GM23338 (cell line): ENCODE results near the gene PATE4. TPM values are rescaled to one million over a fixed set of nuclear protein-coding genes. Genes with fewer than 3 reads are reported as not detected.
"Not testable (repeated sequence)": the region's sequence is repeated elsewhere in the genome, so short reads cannot be mapped to it uniquely, and the experiment has no call there.

Experiments
- ATAC-seq: fragments of 200-7000 bp; cut with Tn5 transposase; 3 replicates; pipeline ENCODE4 v1.9.1; 2020
- DNase-seq: peaks from one replicate; pipeline ENCODE4 v3.0.0-alpha.2; 2015; ENCODE audit warnings: low spot score
- H2AFZ ChIP-seq: fragments of 200-600 bp; sonication (generic); 2 replicates; pipeline ENCODE4 v1.8.0; 2016; ENCODE audit warnings: antibody characterized with exemption, mild to moderate bottlenecking, moderate library complexity
- H3F3A ChIP-seq: fragments of 200-600 bp; sonication (generic); replicated peaks from 2 replicates; pipeline ENCODE4 v1.8.0; 2017; ENCODE audit warnings: antibody characterized with exemption, mixed run types, low read depth
- H3K27ac ChIP-seq: fragments of 200-600 bp; sonication (generic); 2 replicates; pipeline ENCODE4 v1.6.1; 2016; ENCODE audit warnings: low read depth
- H3K27me3 ChIP-seq: fragments of 200-600 bp; sonication (generic); 2 replicates; pipeline ENCODE4 v1.8.0; 2016; ENCODE audit warnings: mild to moderate bottlenecking, mixed run types, moderate library complexity; ENCODE audit not compliant: insufficient read depth
- H3K36me3 ChIP-seq: fragments of 200-600 bp; sonication (generic); 2 replicates; pipeline ENCODE4 v1.8.0; 2016; ENCODE audit warnings: mild to moderate bottlenecking; ENCODE audit not compliant: insufficient read depth
- H3K4me1 ChIP-seq: fragments of 200-600 bp; sonication (generic); 2 replicates; pipeline ENCODE4 v1.8.0; 2016; ENCODE audit warnings: mild to moderate bottlenecking, moderate library complexity; ENCODE audit not compliant: insufficient read depth
- H3K4me2 ChIP-seq: fragments of 200-600 bp; sonication (generic); 2 replicates; pipeline ENCODE4 v1.7.1; 2017; ENCODE audit warnings: mixed run types
- H3K4me3 ChIP-seq: fragments of 200-600 bp; sonication (generic); 2 replicates; pipeline ENCODE4 v1.6.1; 2016; ENCODE audit warnings: mixed run types
- H3K79me2 ChIP-seq: fragments of 200-600 bp; sonication (generic); replicated peaks from 2 replicates; pipeline ENCODE4 v1.8.0; 2017; ENCODE audit warnings: mild to moderate bottlenecking; ENCODE audit not compliant: insufficient read depth
- H3K9me2 ChIP-seq: fragments of 200-600 bp; sonication (generic); 2 replicates; pipeline ENCODE4 v1.8.0; 2017; ENCODE audit not compliant: insufficient read depth
- H4K20me1 ChIP-seq: fragments of 200-600 bp; sonication (generic); replicated peaks from 2 replicates; pipeline ENCODE4 v1.8.0; 2017; ENCODE audit warnings: mild to moderate bottlenecking; ENCODE audit not compliant: insufficient read depth
- H3K27ac Mint-ChIP-seq: 2 replicates; pipeline ENCODE4 v1.8.0; 2020; ENCODE audit warnings: inconsistent platforms, mild to moderate bottlenecking, moderate library complexity, mixed read lengths
- H3K27me3 Mint-ChIP-seq: 3 replicates; pipeline ENCODE4 v1.8.0; 2022; ENCODE audit warnings: low read depth, mild to moderate bottlenecking, moderate library complexity, mixed read lengths, inconsistent platforms; ENCODE audit not compliant: insufficient read depth, poor library complexity
- H3K36me3 Mint-ChIP-seq: 3 replicates; pipeline ENCODE4 v1.8.0; 2021; ENCODE audit warnings: low read depth, mild to moderate bottlenecking, inconsistent platforms, moderate library complexity, mixed read lengths
- H3K4me1 Mint-ChIP-seq: 3 replicates; pipeline ENCODE4 v1.8.0; 2020; ENCODE audit warnings: mild to moderate bottlenecking, inconsistent platforms, mixed read lengths
- H3K4me3 Mint-ChIP-seq: 3 replicates; pipeline ENCODE4 v1.8.0; 2021; ENCODE audit warnings: moderate library complexity, mild to moderate bottlenecking, inconsistent platforms, mixed read lengths
- H3K9me3 Mint-ChIP-seq: 3 replicates; pipeline ENCODE4 v1.8.0; 2020; ENCODE audit warnings: moderate library complexity, mild to moderate bottlenecking, inconsistent platforms, mixed read lengths
- CREB1 ChIP-seq: fragments of 250-450 bp; sonication (Bioruptor Pico); IDR thresholded peaks from 2 replicates; pipeline ENCODE4 v1.5.0; 2020; ENCODE audit warnings: low read depth, mild to moderate bottlenecking, moderate library complexity
- POLR2AphosphoS5 ChIP-seq: IDR thresholded peaks from 2 replicates; pipeline ENCODE4 v1.6.1; 2016; ENCODE audit warnings: antibody characterized with exemption, low read depth
- polyA plus RNA-seq: library from polyadenylated mRNA; unstranded; fragments of >200 nt; fragmentation: Nextera tagmentation; extraction: Ambion mirVana; gene quantifications from 2 replicates; pipeline ENCODE4 v1.2.1, GENCODE V29; 2016
- total RNA-seq: library from RNA; depleted of rRNA; stranded (reverse); fragments of >200 nt; shearing (Covaris generic); gene quantifications from 2 replicates; pipeline ENCODE4 v1.2.3, GENCODE V29; 2014
- TF ChIP-seq, protein P1 (sequence below): fragments of 250-450 bp; sonication (Bioruptor Pico); IDR thresholded peaks from 2 replicates; pipeline ENCODE4 v1.5.0; 2020; ENCODE audit warnings: mild to moderate bottlenecking, moderate library complexity
- TF ChIP-seq, protein P2 (sequence below): IDR thresholded peaks from 2 replicates; pipeline ENCODE4 v1.6.1; 2016; ENCODE audit warnings: antibody characterized with exemption
- TF ChIP-seq, protein P3 (sequence below), 2 experiments: fragments of 200-600 bp in 1 of 2; sonication (generic) in 1 of 2; conservative IDR thresholded peaks; 2 replicates each; pipeline versions ENCODE4 v1.5.1 to v1.6.1; 2016 to 2017; ENCODE audit warnings: antibody characterized with exemption in 2 of 2, low read depth in 2 of 2, mild to moderate bottlenecking in 2 of 2, moderate library complexity in 1 of 2

PATE4 gene
- total and polyA plus RNA-seq, 2 experiments from 2014 or later = not detected

DNA sequence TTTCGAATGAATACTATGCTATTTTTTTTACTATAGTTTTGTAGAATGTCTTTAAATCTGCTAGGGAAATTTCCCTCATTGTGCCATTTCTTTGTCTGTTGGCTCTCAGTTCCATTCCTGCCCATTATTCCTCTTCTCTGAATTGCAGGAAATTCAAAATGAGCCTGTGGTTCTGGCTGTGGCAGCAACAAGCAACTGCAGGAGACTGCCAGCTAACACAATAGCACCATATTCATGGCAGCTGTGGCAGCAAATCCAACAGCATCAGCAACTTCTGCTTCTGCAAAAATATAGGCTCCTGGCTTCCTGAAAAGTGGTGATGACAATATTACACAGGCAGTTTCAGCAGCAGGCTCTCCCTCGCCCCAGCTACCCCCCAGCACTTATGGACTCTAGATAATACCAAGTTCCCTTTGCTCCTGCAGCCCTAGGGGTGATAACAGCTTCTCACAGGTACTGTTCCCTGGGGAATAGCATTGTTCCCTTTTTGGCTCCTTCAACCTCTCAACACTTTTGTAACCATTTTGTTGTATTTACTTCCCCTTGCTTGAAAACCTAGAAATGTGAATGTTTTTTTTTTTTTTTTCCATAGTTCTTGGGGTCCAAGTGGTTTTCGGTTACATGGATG, 9.3 kb downstream of the PATE4 start (continued):
- TF ChIP-seq, protein P1, sequence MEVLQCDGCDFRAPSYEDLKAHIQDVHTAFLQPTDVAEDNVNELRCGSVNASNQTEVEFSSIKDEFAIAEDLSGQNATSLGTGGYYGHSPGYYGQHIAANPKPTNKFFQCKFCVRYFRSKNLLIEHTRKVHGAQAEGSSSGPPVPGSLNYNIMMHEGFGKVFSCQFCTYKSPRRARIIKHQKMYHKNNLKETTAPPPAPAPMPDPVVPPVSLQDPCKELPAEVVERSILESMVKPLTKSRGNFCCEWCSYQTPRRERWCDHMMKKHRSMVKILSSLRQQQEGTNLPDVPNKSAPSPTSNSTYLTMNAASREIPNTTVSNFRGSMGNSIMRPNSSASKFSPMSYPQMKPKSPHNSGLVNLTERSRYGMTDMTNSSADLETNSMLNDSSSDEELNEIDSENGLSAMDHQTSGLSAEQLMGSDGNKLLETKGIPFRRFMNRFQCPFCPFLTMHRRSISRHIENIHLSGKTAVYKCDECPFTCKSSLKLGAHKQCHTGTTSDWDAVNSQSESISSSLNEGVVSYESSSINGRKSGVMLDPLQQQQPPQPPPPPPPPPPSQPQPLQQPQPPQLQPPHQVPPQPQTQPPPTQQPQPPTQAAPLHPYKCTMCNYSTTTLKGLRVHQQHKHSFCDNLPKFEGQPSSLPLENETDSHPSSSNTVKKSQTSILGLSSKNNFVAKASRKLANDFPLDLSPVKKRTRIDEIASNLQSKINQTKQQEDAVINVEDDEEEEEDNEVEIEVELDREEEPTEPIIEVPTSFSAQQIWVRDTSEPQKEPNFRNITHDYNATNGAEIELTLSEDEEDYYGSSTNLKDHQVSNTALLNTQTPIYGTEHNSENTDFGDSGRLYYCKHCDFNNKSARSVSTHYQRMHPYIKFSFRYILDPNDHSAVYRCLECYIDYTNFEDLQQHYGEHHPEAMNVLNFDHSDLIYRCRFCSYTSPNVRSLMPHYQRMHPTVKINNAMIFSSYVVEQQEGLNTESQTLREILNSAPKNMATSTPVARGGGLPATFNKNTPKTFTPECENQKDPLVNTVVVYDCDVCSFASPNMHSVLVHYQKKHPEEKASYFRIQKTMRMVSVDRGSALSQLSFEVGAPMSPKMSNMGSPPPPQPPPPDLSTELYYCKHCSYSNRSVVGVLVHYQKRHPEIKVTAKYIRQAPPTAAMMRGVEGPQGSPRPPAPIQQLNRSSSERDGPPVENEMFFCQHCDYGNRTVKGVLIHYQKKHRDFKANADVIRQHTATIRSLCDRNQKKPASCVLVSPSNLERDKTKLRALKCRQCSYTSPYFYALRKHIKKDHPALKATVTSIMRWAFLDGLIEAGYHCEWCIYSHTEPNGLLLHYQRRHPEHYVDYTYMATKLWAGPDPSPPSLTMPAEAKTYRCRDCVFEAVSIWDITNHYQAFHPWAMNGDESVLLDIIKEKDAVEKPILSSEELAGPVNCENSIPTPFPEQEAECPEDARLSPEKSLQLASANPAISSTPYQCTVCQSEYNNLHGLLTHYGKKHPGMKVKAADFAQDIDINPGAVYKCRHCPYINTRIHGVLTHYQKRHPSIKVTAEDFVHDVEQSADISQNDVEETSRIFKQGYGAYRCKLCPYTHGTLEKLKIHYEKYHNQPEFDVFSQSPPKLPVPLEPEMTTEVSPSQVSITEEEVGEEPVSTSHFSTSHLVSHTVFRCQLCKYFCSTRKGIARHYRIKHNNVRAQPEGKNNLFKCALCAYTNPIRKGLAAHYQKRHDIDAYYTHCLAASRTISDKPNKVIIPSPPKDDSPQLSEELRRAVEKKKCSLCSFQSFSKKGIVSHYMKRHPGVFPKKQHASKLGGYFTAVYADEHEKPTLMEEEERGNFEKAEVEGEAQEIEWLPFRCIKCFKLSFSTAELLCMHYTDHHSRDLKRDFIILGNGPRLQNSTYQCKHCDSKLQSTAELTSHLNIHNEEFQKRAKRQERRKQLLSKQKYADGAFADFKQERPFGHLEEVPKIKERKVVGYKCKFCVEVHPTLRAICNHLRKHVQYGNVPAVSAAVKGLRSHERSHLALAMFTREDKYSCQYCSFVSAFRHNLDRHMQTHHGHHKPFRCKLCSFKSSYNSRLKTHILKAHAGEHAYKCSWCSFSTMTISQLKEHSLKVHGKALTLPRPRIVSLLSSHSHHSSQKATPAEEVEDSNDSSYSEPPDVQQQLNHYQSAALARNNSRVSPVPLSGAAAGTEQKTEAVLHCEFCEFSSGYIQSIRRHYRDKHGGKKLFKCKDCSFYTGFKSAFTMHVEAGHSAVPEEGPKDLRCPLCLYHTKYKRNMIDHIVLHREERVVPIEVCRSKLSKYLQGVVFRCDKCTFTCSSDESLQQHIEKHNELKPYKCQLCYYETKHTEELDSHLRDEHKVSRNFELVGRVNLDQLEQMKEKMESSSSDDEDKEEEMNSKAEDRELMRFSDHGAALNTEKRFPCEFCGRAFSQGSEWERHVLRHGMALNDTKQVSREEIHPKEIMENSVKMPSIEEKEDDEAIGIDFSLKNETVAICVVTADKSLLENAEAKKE (CRISPR knock-in tag) = no peak

DNA sequence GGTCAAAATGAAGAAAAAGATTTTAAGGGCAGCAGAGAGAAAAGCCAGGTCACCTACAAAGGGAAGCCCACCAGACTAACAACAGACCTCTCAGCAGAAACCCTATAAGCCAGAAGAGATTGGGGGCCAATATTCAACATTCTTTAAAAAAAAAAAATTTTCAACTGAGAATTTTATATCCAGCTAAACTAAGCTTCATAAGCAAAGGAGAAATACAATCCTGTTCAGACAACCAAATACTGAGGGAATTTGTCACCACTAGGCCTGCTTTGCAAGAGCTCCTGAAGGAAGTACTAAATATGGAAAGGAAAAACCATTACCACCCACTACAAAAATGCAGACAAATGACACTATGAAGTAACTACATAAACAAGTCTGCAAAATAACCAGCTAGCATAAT, 13.1 kb downstream of the PATE4 start:
- Histone ChIP-seq H3K4me2 (no peak overlapping the region), H3K4me1 (peaks cover 5% of the 10 kb centered on the region; the same call in 1 of the 2 replicates), H2AFZ (no peak overlapping the region), H4K20me1 (no peaks in the 10 kb centered on the region), H3K36me3 (peaks cover 4% of the 10 kb centered on the region; the same call in 1 of the 2 replicates), H3K4me3 (no peak overlapping the region), H3K79me2 (no peaks in the 10 kb centered on the region), H3F3A (no peaks in the 10 kb centered on the region), H3K9me2 (no peaks in the 10 kb centered on the region), H3K27me3 (no peaks in the 10 kb centered on the region), H3K27ac (no peak overlapping the region)
- Mint-ChIP-seq H3K36me3 (peaks cover 9% of the 10 kb centered on the region), H3K27me3 (no peaks in the 10 kb centered on the region), H3K9me3 (peaks cover 29% of the 10 kb centered on the region), H3K4me3 (no peak overlapping the region), H3K4me1 (peaks cover 11% of the 10 kb centered on the region; the same call in 2 of the 3 replicates), H3K27ac (no peak overlapping the region)
- no peak for ATAC-seq
- TF ChIP-seq, protein P2, sequence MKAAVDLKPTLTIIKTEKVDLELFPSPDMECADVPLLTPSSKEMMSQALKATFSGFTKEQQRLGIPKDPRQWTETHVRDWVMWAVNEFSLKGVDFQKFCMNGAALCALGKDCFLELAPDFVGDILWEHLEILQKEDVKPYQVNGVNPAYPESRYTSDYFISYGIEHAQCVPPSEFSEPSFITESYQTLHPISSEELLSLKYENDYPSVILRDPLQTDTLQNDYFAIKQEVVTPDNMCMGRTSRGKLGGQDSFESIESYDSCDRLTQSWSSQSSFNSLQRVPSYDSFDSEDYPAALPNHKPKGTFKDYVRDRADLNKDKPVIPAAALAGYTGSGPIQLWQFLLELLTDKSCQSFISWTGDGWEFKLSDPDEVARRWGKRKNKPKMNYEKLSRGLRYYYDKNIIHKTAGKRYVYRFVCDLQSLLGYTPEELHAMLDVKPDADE = no peak
- no peak for TF ChIP-seq CREB1
- TF ChIP-seq POLR2AphosphoS5 = no peak
- TF ChIP-seq, protein P3, sequence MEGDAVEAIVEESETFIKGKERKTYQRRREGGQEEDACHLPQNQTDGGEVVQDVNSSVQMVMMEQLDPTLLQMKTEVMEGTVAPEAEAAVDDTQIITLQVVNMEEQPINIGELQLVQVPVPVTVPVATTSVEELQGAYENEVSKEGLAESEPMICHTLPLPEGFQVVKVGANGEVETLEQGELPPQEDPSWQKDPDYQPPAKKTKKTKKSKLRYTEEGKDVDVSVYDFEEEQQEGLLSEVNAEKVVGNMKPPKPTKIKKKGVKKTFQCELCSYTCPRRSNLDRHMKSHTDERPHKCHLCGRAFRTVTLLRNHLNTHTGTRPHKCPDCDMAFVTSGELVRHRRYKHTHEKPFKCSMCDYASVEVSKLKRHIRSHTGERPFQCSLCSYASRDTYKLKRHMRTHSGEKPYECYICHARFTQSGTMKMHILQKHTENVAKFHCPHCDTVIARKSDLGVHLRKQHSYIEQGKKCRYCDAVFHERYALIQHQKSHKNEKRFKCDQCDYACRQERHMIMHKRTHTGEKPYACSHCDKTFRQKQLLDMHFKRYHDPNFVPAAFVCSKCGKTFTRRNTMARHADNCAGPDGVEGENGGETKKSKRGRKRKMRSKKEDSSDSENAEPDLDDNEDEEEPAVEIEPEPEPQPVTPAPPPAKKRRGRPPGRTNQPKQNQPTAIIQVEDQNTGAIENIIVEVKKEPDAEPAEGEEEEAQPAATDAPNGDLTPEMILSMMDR (conservative IDR thresholded peaks at IDR 0.05; ENCODE audit: low read depth in 2 of 2) = no peak
- no peak for DNase-seq

DNA sequence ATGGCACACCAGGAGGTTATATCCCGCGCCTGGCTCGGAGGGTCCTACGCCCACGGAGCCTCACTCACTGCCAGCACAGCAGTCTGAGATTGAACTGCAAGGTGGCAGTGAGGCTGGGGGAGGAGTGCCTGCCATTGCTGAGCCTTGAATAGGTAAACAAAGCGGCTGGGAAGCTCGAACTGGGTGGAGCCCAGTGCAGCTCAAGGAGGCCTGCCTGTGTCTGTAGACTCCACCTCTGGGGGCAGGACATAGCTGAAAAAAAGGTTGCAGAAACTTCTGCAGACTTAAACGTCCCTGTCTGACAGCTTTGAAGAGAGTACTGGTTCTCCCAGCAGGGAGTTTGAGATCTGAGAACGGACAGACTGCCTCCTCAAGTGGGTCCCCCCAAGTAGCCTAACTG, 24.6 kb downstream of the PATE4 start:
- peaks cover 71% of the 10 kb centered on the region for H3K9me3 Mint-ChIP-seq
- H3K4me1 ChIP-seq, H3K4me3 ChIP-seq, H2AFZ ChIP-seq, H4K20me1 ChIP-seq, H3F3A ChIP-seq, H3K27ac Mint-ChIP-seq, H3K27ac ChIP-seq, H3K4me3 Mint-ChIP-seq, H3K4me1 Mint-ChIP-seq, DNase-seq, ATAC-seq, H3K4me2 ChIP-seq, H3K36me3 ChIP-seq, H3K27me3 ChIP-seq, H3K27me3 Mint-ChIP-seq, H3K9me2 ChIP-seq, H3K79me2 ChIP-seq: not testable (repeated sequence)
- H3K36me3 Mint-ChIP-seq = peaks cover 21% of the 10 kb centered on the region

DNA sequence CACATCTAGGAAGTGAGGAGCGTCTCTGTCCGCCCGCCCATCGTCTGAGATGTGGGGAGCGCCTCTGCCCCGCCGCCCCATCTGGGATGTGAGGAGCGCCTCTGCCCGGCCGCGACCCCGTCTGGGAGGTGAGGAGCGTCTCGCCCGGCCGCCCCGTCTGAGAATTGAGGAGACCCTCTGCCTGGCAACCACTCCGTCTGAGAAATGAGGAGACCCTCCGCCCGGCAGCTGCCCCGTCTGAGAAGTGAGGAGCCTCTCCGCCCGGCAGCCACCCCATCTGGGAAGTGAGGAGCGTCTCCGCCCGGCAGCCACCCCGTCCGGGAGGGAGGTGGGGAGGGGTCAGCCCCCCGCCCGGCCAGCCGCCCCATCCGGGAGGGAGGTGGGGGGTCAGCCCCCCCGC, 29.7 kb downstream of the PATE4 start:
- not testable (repeated sequence) for H3K27me3 Mint-ChIP-seq

More for the DNA sequence above, 29.7 kb downstream of the PATE4 start:
- H3K4me2 ChIP-seq, H3K9me2 ChIP-seq, H3K27ac ChIP-seq, H2AFZ ChIP-seq, H3K27me3 ChIP-seq, ATAC-seq, H4K20me1 ChIP-seq, H3K4me3 Mint-ChIP-seq, H3K4me1 Mint-ChIP-seq, H3K36me3 ChIP-seq, H3K79me2 ChIP-seq, H3K4me1 ChIP-seq, DNase-seq, H3K27ac Mint-ChIP-seq, H3K4me3 ChIP-seq, H3F3A ChIP-seq: not testable (repeated sequence)
- Mint-ChIP-seq H3K36me3 (peaks cover 17% of the 10 kb centered on the region; the same call in 2 of the 3 replicates), H3K9me3 (peaks cover 59% of the 10 kb centered on the region)
